Activated naive CD4-positive, alpha-beta T cell treated with anti-CD3 and anti-CD28 coated beads, Interleukin-2, amount 10 ng/mL, durations not matched to agents 7 days and 5 days (primary cell): Measurements from ENCODE around the gene IQSEC1.

ENCODE experiments used
- CTCF ChIA-PET: fragments of 350-600 bp; sonication (Branson Sonifier 250); formaldehyde crosslinking; loops from one replicate; lab custom pipeline; 2021; ENCODE audit warnings: antibody characterized with exemption; lab: Charles Lee
- DNase-seq: peaks from one replicate; pipeline ENCODE4 v3.0.0-alpha.2; 2020
- H3K27ac Mint-ChIP-seq: one replicate; pipeline ENCODE4 v1.8.0; 2021; ENCODE audit warnings: mild to moderate bottlenecking, moderate library complexity, mixed read lengths
- H3K27me3 Mint-ChIP-seq: one replicate; pipeline ENCODE4 v1.8.0; 2021; ENCODE audit warnings: mild to moderate bottlenecking, mixed read lengths
- H3K36me3 Mint-ChIP-seq: one replicate; pipeline ENCODE4 v1.8.0; 2021; ENCODE audit warnings: mixed read lengths
- H3K4me1 Mint-ChIP-seq: one replicate; pipeline ENCODE4 v1.8.0; 2021; ENCODE audit warnings: mixed read lengths
- H3K4me3 Mint-ChIP-seq: one replicate; pipeline ENCODE4 v1.8.0; 2021; ENCODE audit warnings: mild to moderate bottlenecking, moderate library complexity, mixed read lengths
- H3K9me3 Mint-ChIP-seq: one replicate; pipeline ENCODE4 v1.8.0; 2021; ENCODE audit warnings: mixed read lengths

Gene IQSEC1

DNA sequence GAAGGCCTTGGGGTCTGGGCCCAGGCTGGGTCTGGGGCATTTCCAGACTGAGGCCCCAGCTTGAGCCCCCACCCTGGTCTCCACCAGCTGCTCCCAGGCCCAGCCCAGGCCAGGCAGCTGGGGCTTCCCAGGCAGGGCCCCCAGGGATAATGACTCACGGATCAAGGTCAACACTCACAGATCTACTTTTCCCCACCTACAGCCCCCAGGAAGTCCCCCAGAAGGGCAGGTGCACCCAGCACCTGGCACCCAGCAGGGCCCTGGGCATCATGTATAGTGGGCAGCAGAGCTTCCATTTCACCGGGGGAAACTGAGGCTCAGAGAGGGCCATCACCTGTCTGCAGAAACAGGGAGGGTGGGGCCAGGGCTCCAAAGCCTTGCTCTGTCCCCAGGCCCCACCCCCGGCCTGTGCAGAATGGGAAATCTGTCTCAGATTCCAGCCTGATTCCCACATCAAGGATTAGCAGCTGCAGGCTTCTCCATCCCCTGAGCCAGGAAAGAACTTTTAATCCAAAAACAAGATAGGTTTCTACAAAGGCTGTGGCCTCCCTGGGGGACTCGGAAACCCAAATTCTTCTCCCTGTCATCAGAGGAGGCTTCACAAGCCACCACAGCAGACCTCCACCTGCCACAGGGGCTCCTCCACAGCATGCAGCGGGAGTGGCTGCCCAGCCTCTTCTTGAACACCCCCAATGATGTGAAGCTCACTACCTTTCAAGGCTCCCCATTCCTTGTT is 49.8 kb downstream of the IQSEC1 start:
- H3K4me3 Mint-ChIP-seq = no peak overlapping the region
- H3K27ac Mint-ChIP-seq = peak overlapping the region; percentile 38
- no peak for DNase-seq
- CTCF ChIA-PET = no interaction called here
- no peaks in the 10 kb centered on the region for H3K4me1 Mint-ChIP-seq
- H3K36me3 Mint-ChIP-seq = no peaks in the 10 kb centered on the region
- no peaks in the 10 kb centered on the region for H3K9me3 Mint-ChIP-seq
- H3K27me3 Mint-ChIP-seq = peaks cover 65% of the 10 kb centered on the region

DNA sequence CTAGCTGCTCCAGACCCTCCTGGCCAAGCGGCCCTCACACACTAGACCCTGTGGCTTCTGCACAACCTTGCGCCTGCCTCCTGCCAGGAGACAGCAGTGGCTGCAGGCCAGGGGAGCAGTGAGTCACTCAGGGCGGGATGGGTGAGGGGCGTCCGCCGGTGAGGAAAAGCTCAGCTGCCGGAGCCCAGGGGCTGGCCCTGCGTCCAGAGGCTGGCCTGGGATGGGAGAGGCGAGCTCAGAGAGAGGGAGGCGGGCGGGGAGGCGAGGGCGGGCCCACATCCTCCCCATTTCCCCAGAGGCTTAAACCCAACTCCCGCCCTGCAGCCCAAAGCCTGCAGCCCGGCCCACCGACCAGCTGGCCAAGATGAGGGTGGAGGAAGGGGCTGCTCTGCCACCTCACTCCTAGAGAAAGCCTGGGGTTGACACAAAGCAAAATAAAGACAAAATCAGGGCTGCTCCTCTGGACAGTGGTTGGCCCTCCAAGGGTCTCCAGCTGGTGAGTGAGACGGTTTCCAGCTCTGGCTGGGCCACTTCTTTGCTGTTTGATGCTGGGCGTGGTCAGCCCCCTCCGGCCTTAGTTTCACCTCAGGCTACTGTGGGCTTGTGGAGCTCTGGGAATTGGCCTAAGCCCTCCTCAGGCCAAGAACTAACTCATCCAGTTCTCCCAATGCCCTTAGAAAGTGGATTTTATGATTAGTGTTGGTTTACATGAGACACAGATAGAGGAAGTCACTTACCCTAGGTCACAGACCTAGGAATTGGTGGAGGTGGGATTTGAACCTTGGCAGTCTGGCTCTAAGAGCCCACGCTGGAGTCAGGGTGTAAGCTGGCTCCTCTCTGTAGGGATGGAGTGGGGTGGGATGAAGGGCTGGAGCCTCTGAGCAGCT is 50.6 kb downstream of the IQSEC1 start:
- no peaks in the 10 kb centered on the region for H3K9me3 Mint-ChIP-seq
- CTCF ChIA-PET = no interaction called here

GRCh38 chr3:13021141-13022114 is 51.8 kb downstream of the IQSEC1 start:
- no peaks in the 10 kb centered on the region for H3K36me3 Mint-ChIP-seq
- peaks cover 46% of the 10 kb centered on the region for H3K27me3 Mint-ChIP-seq
- CTCF ChIA-PET = no interaction called here
- DNase-seq = no peak
- no peaks in the 10 kb centered on the region for H3K9me3 Mint-ChIP-seq
- peak overlapping the region; percentile 54 for H3K27ac Mint-ChIP-seq
- H3K4me1 Mint-ChIP-seq = peaks cover 12% of the 10 kb centered on the region
- no peak overlapping the region for H3K4me3 Mint-ChIP-seq

More for the DNA sequence above, 50.6 kb downstream of the IQSEC1 start:
- Mint-ChIP-seq H3K36me3 (no peaks in the 10 kb centered on the region), H3K27ac (peak overlapping the region; percentile 12), H3K27me3 (peaks cover 58% of the 10 kb centered on the region), H3K4me1 (peaks cover under 1% of the 10 kb centered on the region), H3K4me3 (no peak overlapping the region)
- DNase-seq = no peak

DNA sequence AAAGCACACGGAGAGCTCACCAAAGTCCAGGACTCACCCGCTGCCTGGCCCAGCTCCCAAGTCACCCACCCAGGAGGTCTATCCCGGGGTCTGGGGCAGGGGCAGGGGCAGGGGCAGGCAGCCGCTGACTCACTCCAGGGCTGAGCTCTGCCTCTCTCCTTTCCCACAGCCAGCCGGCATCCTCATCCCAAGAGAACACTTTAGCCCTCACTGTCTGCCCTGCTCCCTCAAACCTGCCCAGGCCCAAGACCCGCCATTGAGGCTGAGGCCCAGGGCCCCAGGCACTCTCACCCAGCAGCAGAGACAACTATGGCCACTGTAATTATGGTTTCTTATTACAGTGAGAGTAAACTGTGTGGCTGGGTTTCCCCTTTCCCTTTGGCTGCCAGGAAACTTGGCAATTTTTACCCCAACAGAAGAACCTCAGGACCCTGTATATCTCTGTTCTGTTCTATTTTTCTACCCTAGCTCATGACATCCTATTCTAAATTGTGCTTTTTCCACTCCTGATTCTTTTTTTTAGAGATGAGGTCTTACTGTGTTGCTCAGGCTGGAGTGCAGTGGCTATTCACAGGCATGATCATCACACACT is 53.0 kb downstream of the IQSEC1 start:
- H3K4me3 Mint-ChIP-seq = no peak overlapping the region
- no peak for DNase-seq
- no peaks in the 10 kb centered on the region for H3K9me3 Mint-ChIP-seq
- CTCF ChIA-PET = no interaction called here
- H3K27me3 Mint-ChIP-seq = peaks cover 35% of the 10 kb centered on the region
- H3K27ac Mint-ChIP-seq = peak overlapping the region; percentile 1
- H3K36me3 Mint-ChIP-seq = no peaks in the 10 kb centered on the region
- H3K4me1 Mint-ChIP-seq = peaks cover 16% of the 10 kb centered on the region

DNA sequence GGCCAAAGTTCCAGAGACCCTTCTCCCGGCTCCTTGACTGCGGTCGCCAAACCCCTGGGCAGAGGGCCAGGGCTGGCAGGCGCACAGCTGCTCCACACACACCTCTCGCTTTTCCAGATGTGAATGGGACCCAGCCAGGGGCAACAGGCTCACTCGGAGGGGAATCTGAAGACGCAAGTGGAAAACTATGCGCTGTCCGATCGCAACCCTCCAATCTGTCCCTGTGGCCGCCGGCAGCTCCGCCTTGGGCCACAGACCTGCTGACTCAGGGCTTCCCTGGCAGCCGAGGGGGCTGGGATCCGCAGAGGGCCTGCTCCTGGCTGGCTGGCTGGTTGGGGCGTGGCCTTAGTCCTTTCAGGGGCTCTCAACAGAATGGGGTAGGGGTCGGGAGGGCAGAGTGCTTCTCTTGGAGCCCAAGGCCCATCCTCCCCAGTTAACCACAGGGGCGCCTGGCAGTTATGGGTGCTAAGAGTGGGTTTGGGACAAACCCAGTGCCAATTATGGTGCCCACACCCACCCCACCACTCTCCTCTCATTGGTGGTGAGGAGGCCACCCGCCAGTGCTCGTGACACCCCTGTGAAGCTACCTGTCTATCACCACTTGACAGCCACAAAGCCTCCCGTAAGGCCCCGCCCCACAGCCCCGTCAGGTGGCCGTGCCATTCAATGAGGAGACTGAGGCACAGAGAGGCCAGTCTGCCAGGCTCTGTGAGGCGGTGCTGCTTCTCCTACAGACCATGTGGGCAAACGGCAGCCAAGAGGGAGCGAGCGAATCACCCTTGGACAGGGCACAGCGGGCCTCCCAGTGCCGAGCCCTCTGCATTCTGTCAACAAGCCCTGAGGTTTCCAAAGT is 53.8 kb downstream of the IQSEC1 start:
- Mint-ChIP-seq H3K27me3 (peaks cover 28% of the 10 kb centered on the region), H3K4me3 (no peak overlapping the region), H3K9me3 (no peaks in the 10 kb centered on the region), H3K4me1 (peaks cover 18% of the 10 kb centered on the region), H3K27ac (no peak overlapping the region), H3K36me3 (no peaks in the 10 kb centered on the region)
- CTCF ChIA-PET = no interaction called here
- DNase-seq = no peak

GRCh38 chr3:13018561-13019242 is 54.5 kb downstream of the IQSEC1 start:
- H3K4me1 Mint-ChIP-seq = peaks cover 23% of the 10 kb centered on the region
- H3K9me3 Mint-ChIP-seq = no peaks in the 10 kb centered on the region
- CTCF ChIA-PET = no interaction called here
- no peak overlapping the region for H3K27ac Mint-ChIP-seq
- DNase-seq = no peak
- H3K36me3 Mint-ChIP-seq = peaks cover 1% of the 10 kb centered on the region
- no peak overlapping the region for H3K4me3 Mint-ChIP-seq
- peaks cover 23% of the 10 kb centered on the region for H3K27me3 Mint-ChIP-seq

- H3K36me3 Mint-ChIP-seq = peaks cover 8% of the 10 kb centered on the region
- CTCF ChIA-PET = no interaction called here
Measured at GRCh38 chr3:13018043-13018451, 55.2 kb downstream of the IQSEC1 start.

DNA sequence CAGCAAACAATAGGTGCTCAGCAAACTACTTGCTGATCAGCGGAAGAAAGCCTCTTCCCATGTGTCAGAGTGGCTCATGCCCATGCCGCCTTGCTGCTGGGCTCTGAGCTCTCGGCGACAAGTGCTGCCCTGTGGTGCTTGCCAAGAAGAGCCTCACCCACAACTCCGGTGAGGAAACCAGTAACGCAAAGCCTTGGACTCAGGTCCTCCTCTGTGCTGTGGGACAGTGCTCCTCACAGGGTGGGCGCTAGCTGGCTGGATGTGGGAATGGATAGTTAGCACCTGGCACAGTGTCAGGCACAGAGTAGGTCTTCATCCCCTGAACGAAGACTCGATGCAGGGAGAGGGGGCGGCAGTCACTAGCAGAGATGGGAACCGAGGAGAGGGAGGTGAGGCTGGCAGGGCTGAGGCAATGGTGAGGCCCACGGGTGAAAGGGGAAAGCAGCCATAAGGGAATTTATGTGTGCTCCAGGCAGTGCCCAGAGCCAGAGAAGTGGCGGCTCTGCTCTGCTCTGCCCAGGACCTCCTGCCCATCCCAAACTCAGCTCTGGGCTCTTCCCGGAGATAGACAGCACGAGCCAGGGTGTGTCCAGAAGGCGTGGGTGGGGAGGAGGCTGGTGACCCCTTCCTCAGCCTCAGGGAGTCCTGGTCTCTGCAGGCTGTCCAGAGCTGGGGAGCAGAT is 55.7 kb downstream of the IQSEC1 start:
- peak overlapping the region; percentile 97 for H3K27ac Mint-ChIP-seq
- H3K4me3 Mint-ChIP-seq = no peak overlapping the region
- CTCF ChIA-PET = no interaction called here
- H3K27me3 Mint-ChIP-seq = peaks cover 13% of the 10 kb centered on the region
- H3K4me1 Mint-ChIP-seq = peaks cover 33% of the 10 kb centered on the region
- H3K36me3 Mint-ChIP-seq = peaks cover 10% of the 10 kb centered on the region
- H3K9me3 Mint-ChIP-seq = no peaks in the 10 kb centered on the region
- DNase-seq = no peak

More at GRCh38 chr3:13018043-13018451, 55.2 kb downstream of the IQSEC1 start:
- DNase-seq = no peak
- Mint-ChIP-seq H3K9me3 (no peaks in the 10 kb centered on the region), H3K4me1 (peaks cover 29% of the 10 kb centered on the region), H3K27me3 (peaks cover 17% of the 10 kb centered on the region), H3K4me3 (no peak overlapping the region), H3K27ac (peak overlapping the region; percentile 45)

GRCh38 chr3:13016721-13017255 is 56.4 kb downstream of the IQSEC1 start:
- peak overlapping the region; percentile 97 for H3K27ac Mint-ChIP-seq
- H3K4me1 Mint-ChIP-seq = peaks cover 40% of the 10 kb centered on the region
- peak overlapping the region; percentile 76 for H3K4me3 Mint-ChIP-seq
- H3K36me3 Mint-ChIP-seq = peaks cover 15% of the 10 kb centered on the region
- peaks cover 8% of the 10 kb centered on the region for H3K27me3 Mint-ChIP-seq
- no peak for DNase-seq
- H3K9me3 Mint-ChIP-seq = no peaks in the 10 kb centered on the region
- CTCF ChIA-PET = no interaction called here

DNA sequence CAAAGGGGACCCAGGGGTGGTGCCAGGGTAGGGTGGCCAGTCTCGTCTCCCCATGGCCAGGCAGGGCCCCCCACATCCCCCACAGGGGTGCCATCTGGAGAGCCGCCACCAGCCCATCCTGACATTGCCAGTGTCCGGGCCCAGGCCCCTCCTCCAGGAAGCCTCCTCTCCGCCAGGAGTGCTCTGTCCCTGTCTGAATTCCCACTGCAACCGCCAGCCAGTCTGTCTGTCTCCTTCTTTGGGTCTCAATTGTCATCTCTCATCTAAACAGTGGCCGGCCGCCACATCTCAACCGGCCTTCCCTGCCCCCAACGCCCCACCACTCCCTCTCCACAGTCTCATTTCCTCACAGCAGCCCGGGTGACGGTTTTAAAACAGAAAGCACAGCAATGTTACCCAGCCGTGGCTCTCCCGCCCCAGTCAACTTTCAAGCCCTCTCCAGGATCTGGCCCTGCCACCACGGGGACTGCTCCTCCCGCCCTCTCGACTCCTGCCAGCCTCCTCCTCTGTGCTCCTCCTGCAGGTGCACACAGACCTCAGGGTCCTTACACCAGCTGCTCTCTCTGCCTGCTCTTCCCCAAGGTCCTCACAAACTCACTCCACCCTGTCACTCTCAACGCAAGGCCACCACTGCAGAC is 57.0 kb downstream of the IQSEC1 start:
- Mint-ChIP-seq H3K4me3 (peak overlapping the region; percentile 76), H3K27me3 (peaks cover 2% of the 10 kb centered on the region), H3K36me3 (peaks cover 19% of the 10 kb centered on the region), H3K27ac (peak overlapping the region; percentile 97), H3K9me3 (no peaks in the 10 kb centered on the region), H3K4me1 (peaks cover 46% of the 10 kb centered on the region)
- CTCF ChIA-PET = interaction anchor here (0.6 to 3.3 kb wide), 2 partner anchors 21 to 76 kb away, joined by 3 to 14 read pairs; no protein-coding TSS in a partner anchor
- DNase-seq = peak; percentile 81

GRCh38 chr3:13015286-13016082 is 57.7 kb downstream of the IQSEC1 start:
- peak; percentile 78 for DNase-seq
- no peaks in the 10 kb centered on the region for H3K9me3 Mint-ChIP-seq
- peak overlapping the region; percentile 76 for H3K4me3 Mint-ChIP-seq
- peaks cover 24% of the 10 kb centered on the region for H3K36me3 Mint-ChIP-seq
- CTCF ChIA-PET = interaction anchor here (0.6 to 3.3 kb wide), 2 partner anchors 21 to 76 kb away, joined by 3 to 14 read pairs; no protein-coding TSS in a partner anchor
- peak overlapping the region; percentile 97 for H3K27ac Mint-ChIP-seq
- H3K27me3 Mint-ChIP-seq = no peaks in the 10 kb centered on the region
- peaks cover 53% of the 10 kb centered on the region for H3K4me1 Mint-ChIP-seq
